ENCODE data around the gene MPG. TPM values are rescaled to one million over a fixed set of nuclear protein-coding genes. Genes with fewer than 3 reads are reported as not detected.

The MPG gene
- total RNA-seq, 4 donors from 2014 or later, result 46.8 to 94.4 (median 70.9) TPM

DNA sequence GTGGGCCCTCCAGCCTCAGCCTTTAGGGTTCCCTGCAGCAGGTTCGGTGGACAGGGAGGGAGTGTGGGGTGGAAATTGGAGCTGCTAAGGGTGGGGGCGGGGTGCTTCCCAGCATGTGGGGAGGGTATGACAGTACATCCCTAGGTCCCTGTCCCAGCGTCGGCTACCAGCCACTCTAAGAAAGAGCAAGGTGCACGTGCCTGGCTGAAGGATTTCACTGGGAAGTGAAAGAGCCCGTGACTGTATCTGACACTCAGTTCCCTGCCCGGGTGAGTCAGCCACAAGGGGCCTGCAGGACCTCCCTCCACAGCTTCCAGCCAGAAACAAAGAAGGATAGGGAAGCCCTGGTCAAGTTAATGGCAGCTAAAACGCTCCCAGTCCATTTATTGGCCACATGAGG lies 20.3 kb upstream of the MPG start:
- no peak for TF ChIP-seq EP300 (IDR thresholded peaks at IDR 0.05)
- TF ChIP-seq POLR2AphosphoS5 (IDR thresholded peaks at IDR 0.05), result no peak
- TF ChIP-seq POLR2A (IDR thresholded peaks at IDR 0.05), result no peak
- TF ChIP-seq, protein P1, sequence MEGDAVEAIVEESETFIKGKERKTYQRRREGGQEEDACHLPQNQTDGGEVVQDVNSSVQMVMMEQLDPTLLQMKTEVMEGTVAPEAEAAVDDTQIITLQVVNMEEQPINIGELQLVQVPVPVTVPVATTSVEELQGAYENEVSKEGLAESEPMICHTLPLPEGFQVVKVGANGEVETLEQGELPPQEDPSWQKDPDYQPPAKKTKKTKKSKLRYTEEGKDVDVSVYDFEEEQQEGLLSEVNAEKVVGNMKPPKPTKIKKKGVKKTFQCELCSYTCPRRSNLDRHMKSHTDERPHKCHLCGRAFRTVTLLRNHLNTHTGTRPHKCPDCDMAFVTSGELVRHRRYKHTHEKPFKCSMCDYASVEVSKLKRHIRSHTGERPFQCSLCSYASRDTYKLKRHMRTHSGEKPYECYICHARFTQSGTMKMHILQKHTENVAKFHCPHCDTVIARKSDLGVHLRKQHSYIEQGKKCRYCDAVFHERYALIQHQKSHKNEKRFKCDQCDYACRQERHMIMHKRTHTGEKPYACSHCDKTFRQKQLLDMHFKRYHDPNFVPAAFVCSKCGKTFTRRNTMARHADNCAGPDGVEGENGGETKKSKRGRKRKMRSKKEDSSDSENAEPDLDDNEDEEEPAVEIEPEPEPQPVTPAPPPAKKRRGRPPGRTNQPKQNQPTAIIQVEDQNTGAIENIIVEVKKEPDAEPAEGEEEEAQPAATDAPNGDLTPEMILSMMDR (IDR thresholded peaks at IDR 0.05), result no peak
- Histone ChIP-seq H3K4me3 (no peak overlapping the region), H3K36me3 (peaks cover 72% of the 10 kb centered on the region)

DNA sequence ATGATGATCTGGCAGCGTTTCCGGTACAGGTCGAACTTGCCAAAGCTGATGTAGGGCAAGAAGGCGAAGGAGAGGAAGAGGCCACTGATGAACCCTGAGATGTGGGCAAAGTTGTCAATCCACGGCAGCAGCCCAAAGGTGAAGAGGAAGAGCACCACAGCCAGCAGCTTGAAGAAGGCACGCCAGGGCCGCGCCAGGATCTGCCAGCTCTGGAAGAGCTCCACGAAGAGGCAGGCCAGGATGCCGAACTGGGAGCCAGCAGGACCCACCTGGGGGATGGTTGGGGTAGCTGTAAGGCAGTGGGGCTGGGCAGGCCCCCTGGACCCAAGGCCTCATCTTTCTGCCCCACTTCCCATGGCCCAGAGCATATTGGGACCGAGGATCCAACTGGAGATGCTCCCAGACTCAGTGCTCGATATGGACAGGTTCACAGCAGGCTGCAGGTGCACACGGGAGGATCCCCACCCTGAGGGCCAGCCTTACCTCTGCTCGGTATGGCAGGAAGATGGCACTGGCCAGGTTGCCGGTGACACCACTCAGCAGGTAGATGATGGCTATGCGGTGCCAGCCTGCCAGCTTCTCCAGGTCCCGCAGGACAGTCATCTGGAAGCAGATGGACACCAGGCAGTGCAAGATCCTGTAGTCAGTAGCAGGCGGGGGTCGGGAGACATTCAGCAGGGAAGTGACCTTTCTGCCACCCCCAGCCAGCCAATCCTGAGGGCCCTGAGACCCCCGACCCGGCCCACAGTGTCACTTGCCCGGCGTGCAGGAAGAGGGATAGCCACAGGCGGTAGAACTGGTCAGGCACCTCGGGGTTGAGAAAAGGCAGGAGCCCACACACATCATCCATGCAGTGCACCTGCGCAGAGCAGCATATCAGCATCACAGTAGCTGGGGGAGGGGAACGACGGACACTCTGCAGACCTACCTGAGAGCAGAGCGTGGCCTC lies 19.3 kb upstream of the MPG start:
- Histone ChIP-seq H3K27ac (no peak overlapping the region), H3K36me3 (peaks cover 83% of the 10 kb centered on the region), H3K4me1 (peaks cover 9% of the 10 kb centered on the region), H3K4me3 (no peak overlapping the region), H3K9me3 (no peaks in the 10 kb centered on the region), H3K27me3 (no peaks in the 10 kb centered on the region)
- 80% methylated on average over 19 of the region's 29 CpGs for WGBS
- no peak for DNase-seq (ENCODE audit: low spot score in 2 of 2)
- TF ChIP-seq, protein P1 (IDR thresholded peaks at IDR 0.05), result no peak
- TF ChIP-seq EP300 (IDR thresholded peaks at IDR 0.05), result no peak
- TF ChIP-seq POLR2A (IDR thresholded peaks at IDR 0.05), result no peak
- TF ChIP-seq POLR2AphosphoS5 (IDR thresholded peaks at IDR 0.05), result no peak

More for the DNA sequence above, 20.3 kb upstream of the MPG start:
- Histone ChIP-seq H3K27ac (no peak overlapping the region), H3K27me3 (no peaks in the 10 kb centered on the region), H3K9me3 (no peaks in the 10 kb centered on the region), H3K4me1 (peaks cover 13% of the 10 kb centered on the region)
- DNase-seq (ENCODE audit: low spot score in 2 of 2), result no peak
- 76% methylated on average over 8 of the region's 8 CpGs for WGBS

DNA sequence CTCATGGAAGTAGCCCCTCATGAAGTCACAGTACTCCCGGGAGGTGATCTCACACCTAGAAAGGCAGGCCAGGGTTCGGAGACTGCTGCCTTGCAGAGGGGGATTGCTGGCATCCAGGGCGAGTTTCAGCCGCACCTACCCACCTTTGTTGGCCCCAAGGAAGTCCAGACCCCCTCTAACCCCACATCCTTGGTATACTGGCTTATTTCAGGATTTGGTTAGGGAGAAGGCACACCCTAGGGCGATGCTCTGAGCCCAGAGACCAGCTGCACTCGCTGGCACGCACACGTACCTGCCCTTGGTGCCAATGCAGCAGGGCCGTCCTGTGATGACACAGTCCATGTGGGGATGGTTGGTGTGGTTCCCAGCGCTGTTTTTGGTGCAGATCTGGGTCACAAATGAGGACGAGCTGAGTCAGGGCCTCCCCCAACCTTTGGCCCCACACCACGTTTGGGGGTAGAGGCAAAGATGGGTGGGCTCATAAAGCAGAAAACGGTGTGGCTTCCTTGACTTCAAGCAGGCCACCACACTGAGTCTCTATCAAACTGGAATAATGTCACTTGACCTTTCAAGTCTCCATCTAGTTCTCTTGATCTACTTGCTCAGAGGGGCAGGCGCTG lies 18.5 kb upstream of the MPG start:
- peaks cover 91% of the 10 kb centered on the region for H3K36me3 ChIP-seq
- no peaks in the 10 kb centered on the region for H3K27me3 ChIP-seq
- no peak overlapping the region for H3K27ac ChIP-seq
- DNase-seq (ENCODE audit: low spot score in 2 of 2), result no peak
- TF ChIP-seq POLR2A (IDR thresholded peaks at IDR 0.05), result no peak
- no peak for TF ChIP-seq POLR2AphosphoS5 (IDR thresholded peaks at IDR 0.05)
- TF ChIP-seq EP300 (IDR thresholded peaks at IDR 0.05), result no peak
- TF ChIP-seq, protein P1 (IDR thresholded peaks at IDR 0.05), result no peak
- peaks cover 2% of the 10 kb centered on the region for H3K4me1 ChIP-seq
- H3K9me3 ChIP-seq, result no peaks in the 10 kb centered on the region
- no peak overlapping the region for H3K4me3 ChIP-seq
- 81% methylated on average over 14 of the region's 14 CpGs for WGBS

DNA sequence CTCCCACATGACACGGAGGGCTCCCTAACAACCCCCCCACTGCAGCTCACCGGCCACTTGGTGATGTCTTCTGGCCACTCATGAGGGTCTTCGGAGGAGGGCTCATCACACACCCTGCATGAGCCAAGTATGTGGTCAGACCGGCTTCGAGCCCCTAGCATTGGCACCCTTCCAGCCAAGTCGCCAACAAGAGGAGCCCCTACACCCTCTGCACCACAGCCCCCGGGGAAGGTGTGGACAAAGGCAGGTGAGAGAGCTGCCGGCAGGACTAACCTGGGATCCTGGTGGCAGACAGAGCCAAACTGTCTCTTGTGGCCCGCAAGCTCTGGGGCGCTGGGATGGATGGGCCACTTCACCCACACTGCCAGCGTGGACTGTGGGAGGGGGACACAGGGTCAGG lies 17.9 kb upstream of the MPG start:
- H3K4me1 ChIP-seq, result no peaks in the 10 kb centered on the region
- no peak overlapping the region for H3K4me3 ChIP-seq
- peak in 1 of 2 donors; percentile 52 for DNase-seq (ENCODE audit: low spot score in 2 of 2)
- H3K27ac ChIP-seq, result no peak overlapping the region
- no peaks in the 10 kb centered on the region for H3K9me3 ChIP-seq
- H3K27me3 ChIP-seq, result no peaks in the 10 kb centered on the region
- TF ChIP-seq POLR2AphosphoS5 (IDR thresholded peaks at IDR 0.05), result no peak
- no peak for TF ChIP-seq POLR2A (IDR thresholded peaks at IDR 0.05)
- TF ChIP-seq EP300 (IDR thresholded peaks at IDR 0.05), result no peak
- TF ChIP-seq, protein P1 (IDR thresholded peaks at IDR 0.05), result no peak
- H3K36me3 ChIP-seq, result peaks cover 92% of the 10 kb centered on the region
- WGBS, result 62% methylated on average over 6 of the region's 11 CpGs
